Anterior cingulate cortex (tissue), 58 donors: ENCODE results near the gene RAD21L1.

Experiments used
- DNase-seq, 58 donors: peaks; one replicate each; lab custom pipeline; 2025; lab: John Stamatoyannopoulos, UW

Gene RAD21L1

GRCh38 chr20:1291191-1291741 is 65.4 kb downstream of the RAD21L1 start:
- peak in 28 of 58 donors; percentile 13 to 85 (median 51) for DNase-seq

DNA sequence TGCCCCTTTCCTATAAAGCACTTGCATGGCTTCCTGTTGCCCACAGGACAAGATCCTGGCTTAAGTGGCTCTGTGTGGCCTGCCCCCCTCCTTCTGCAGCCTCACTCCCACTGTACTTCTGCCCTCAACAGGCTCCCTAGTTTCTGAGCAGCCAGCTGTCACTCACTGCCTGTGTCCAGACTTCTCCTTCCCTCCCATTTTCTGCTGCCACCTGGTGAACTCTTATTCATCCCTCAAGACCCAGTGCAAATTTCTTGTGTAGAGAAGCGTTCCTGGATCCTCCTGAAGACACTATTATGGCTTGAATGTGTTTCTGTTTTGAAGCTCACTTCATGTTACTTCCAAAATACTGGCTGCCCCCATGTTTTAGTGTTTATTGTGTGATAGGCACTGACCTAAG is 66.8 kb downstream of the RAD21L1 start:
- DNase-seq = no peak

- DNase-seq = no peak
Measured at GRCh38 chr20:1293641-1294379, 68.0 kb downstream of the RAD21L1 start.

GRCh38 chr20:1294497-1294896 is 68.7 kb downstream of the RAD21L1 start:
- no peak for DNase-seq

DNA sequence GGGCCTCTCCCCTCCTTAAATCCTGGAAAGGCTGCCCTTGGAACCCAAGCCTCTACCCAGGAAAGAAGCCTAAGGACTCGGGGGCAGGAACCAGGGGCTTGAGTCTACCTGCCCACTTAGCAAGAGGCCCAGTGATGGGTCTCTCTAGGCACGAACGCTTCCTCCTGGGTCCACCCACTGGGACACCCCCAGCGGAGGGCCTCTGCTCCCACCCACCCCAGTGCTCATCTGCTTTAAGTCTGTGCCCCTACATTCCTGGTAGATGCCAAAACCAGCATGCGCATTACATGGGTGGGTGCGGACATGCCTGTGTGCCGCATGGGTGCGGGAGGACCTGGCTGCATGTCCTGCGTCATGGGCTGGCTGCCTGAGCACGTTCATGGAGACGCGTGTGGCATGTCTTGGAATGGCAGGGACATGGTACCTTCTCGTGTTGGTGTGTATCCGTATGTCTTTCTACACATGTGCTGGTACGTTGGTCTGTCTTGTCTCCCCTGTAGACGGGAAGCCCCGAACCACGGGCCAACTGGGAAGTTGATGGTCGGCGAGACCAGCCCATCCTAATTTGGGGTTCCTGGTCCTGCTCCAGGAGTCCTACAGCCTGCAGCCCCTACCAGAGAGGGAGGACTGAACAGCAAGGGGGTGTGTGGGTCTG is 69.6 kb downstream of the RAD21L1 start:
- no peak for DNase-seq

DNA sequence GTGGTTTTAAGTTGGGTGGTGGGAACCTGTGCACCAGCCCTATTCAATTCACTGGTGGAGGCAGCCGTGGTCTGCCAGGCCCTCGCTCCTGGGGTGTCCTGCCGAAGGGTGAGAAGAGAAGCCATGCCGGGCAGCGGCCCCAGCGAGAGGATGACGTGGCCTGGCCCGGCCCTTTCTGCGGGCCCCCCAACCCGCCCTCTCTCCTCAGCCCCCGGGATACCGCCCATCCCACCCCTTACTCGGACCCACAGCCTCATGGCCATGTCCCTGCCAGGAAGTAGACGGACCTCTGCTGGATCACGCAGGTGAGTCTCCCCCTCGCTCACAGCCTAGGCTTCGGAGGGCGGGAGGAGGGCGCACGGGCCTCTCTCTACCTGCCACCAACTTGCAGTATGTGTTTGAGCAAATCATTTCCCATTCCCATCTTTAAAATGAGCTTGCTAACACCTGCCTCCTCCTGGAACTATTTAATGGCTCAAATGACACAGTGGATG is 70.3 kb downstream of the RAD21L1 start:
- DNase-seq = no peak

DNA sequence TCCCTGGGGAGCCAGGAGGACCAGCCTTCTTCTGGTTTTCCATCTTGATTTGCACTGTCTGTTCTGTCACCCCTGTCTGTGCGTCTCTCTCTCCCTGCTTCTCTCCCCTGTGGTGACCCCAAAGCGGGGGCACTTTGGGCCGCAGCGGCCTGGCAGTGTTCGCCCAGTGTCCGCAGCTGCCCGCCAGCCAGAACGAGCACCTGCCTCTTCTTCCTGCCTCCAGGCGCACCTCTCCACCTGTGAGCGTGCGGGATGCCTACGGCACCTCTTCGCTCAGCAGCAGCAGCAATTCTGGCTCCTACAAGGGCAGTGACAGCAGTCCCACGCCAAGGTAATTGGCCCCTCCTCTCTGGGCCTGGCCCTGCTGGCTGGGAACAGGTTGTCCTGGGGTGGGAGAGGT is 71.1 kb downstream of the RAD21L1 start:
- DNase-seq = no peak

GRCh38 chr20:1297486-1297885 is 71.6 kb downstream of the RAD21L1 start:
- no peak for DNase-seq

GRCh38 chr20:1298166-1298565 is 72.3 kb downstream of the RAD21L1 start:
- DNase-seq = no peak

DNA sequence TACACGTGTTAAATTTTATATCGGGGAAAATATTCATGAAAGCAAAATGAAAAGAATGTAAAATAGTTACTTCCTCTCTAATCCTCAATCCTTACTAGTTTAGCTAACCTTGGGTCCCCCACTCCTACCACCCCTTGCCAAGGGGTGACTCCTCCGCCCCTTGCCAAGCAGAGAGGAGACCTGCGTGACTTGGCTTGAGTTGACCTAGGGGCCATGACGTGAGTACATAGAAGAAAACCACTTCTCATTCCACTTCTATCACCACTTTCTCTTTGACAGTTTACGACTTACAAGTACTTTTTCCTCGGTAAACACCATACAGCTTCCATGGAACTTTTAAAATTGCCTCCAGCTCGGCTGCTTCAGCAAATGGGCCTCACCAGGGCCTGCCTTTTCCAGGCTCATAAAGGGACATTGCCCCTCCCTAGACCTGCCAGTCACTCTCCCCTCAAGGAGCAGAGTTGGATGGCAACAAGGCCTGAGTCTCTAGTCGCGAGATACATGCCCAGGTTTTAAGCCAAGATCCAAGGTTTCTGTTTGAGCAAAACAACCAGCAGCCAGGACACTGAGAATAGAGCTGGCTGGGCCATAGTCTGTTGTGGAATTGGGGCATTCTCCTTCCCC is 73.2 kb downstream of the RAD21L1 start:
- no peak for DNase-seq

GRCh38 chr20:1299522-1299921 is 73.7 kb downstream of the RAD21L1 start:
- DNase-seq = no peak

DNA sequence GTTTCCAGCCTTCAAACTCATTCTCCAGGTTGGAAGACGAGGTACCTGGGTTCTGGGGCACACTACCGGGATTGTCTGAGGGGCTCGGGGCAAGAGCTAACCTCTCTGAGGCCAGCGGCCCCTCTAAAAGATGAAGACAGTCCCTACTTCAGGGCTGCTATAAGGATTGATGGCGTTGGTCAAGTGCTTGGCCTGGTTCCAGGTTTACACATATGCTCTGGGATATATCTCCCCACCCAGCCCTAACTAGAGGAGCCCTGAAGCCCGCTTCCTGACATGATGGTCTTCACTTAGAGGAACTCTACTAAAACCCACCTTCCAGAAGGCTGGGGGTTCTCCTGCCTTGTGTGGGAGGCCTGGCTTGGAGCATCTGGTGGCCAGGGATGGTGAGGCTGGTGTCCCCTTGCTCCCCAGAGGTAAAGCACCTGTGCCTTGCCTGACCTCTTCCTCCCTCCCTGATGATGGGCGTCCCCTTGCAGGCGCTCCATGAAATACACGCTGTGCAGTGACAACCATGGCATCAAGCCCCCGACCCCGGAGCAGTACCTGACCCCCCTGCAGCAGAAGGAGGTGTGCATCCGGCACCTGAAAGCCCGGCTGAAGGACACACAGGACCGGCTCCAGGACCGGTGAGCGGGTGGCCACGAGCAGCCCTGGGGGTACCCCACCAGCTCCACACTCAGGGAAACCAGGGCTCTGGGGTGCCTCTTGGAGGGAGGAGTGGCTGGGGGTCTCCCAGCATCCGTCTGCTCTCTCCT is 74.4 kb downstream of the RAD21L1 start:
- no peak for DNase-seq

DNA sequence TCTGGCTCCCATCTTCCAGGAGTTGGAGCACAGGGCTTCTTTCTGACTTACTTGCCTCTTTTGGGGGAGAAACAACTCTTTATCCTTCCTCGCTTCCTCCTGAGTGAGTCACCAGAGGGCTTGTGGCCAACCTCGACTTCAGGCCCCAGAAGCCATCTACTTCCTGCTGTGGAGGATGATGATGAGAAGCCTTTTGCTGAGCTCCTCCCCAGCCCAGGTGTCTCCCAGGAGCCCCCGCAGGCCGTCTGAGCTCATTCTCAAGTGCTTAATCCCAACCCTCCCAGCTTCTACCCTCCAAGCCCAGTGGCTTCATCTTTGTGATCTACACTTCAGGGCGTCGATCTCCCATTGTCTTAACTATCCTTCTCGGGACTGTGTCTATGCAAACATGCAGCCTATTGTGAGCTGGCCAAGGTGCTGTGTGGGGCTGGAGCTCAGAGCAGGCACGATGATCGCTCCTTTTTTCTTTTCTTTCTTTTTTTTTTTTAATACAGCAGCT is 75.2 kb downstream of the RAD21L1 start:
- peak in 3 of 58 donors; percentile 13 to 36 (median 14) for DNase-seq

DNA sequence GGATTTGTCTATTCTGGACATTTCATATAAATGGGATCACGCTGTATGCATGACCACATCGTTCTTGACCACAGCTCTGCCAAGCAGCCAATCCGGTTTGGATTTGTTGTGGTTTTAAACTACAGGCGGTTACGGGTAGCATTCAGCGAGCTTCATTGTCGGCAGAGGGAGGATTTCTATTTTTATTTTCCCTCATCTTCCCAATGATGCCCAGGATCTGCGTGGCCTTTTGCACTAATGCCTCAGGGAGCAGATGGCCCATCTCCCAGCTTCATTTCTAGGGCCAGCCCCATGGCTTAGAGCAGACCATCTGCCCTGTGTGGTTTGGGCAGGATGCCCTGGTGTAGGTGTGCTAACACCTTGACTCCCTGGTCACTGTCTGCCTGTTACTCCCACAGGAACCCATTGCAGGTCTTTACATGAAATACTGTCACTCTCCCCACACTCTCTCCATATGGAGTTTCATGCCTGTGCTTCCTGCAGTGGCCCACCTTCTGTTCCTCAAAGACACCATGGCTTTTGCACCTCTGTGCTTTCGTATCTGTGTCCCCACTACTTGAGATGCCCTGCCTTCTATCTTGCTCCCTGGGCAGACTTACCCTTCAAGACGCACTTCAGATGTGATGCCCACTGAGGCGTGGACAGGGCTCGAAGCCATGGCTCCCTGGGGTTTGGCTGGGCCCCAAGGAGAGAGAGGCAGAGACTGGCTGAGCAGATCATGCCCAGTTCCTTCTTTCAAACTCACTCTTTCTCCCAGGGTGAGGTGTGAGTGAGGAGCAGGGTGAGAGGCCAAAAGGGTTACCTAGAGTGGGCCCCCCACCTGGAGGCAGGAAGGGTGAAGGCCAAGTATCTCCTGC is 77.1 kb downstream of the RAD21L1 start:
- peak in 3 of 58 donors; percentile 14 to 22 (median 15) for DNase-seq

GRCh38 chr20:1304710-1305515 is 79.1 kb downstream of the RAD21L1 start:
- DNase-seq = peak in 2 of 58 donors; percentile 30 to 31
